Cardiac muscle cell (in vitro differentiated cells and primary cell): ENCODE measurements around the gene NPDC1. TPM values are rescaled to one million over a fixed set of nuclear protein-coding genes. Genes with fewer than 3 reads are reported as not detected.

Experiments used
- DNase-seq, 2 donors: peaks; one replicate each; pipeline versions ENCODE4 v3.0.0 to v3.0.0-alpha.2; 2010 to 2017; ENCODE audit warnings: low read depth in 1 of 2, low spot score in 1 of 2
- H3K27ac ChIP-seq: fragments of 200-600 bp; sonication (generic); 2 replicates; pipeline ENCODE4 v1.5.1; 2016
- H3K27me3 ChIP-seq: fragments of 200-600 bp; sonication (generic); 2 replicates; pipeline ENCODE4 v1.6.0; 2016; ENCODE audit warnings: control low read depth
- H3K36me3 ChIP-seq: fragments of 200-600 bp; sonication (generic); 2 replicates; pipeline ENCODE4 v1.5.1; 2016; ENCODE audit warnings: control low read depth
- H3K4me1 ChIP-seq: fragments of 200-600 bp; sonication (generic); 2 replicates; pipeline ENCODE4 v1.8.1; 2017; ENCODE audit warnings: low read depth, mild to moderate bottlenecking, mixed run types
- H3K4me3 ChIP-seq: fragments of 200-600 bp; sonication (generic); 2 replicates; pipeline ENCODE4 v1.5.1; 2016; ENCODE audit warnings: mild to moderate bottlenecking
- H3K9me3 ChIP-seq: fragments of 200-600 bp; sonication (generic); 2 replicates; pipeline ENCODE4 v1.5.1; 2017; ENCODE audit warnings: low read depth, mild to moderate bottlenecking, control low read depth
- CTCF ChIP-seq: IDR thresholded peaks from 2 replicates; pipeline ENCODE4 v1.5.1; 2012; ENCODE audit warnings: low read depth, mild to moderate bottlenecking, low read length
- polyA plus RNA-seq: library from polyadenylated mRNA; unstranded; fragments of >200 nt; fragmentation: Nextera tagmentation; extraction: Ambion mirVana; gene quantifications from 2 replicates; pipeline ENCODE4 v1.2.1, GENCODE V29; 2016
- total RNA-seq: library from RNA; depleted of rRNA; stranded (reverse); fragments of >200 nt; gene quantifications from 2 replicates; pipeline ENCODE4 v1.2.3, GENCODE V29; 2016

Gene NPDC1
- total and polyA plus RNA-seq, 2 experiments from 2014 or later = 65.1 to 94.9 TPM

- Histone ChIP-seq H3K36me3 (no peaks in the 10 kb centered on the region), H3K27ac (no peak overlapping the region), H3K9me3 (no peaks in the 10 kb centered on the region), H3K4me1 (peaks cover 5% of the 10 kb centered on the region), H3K4me3 (no peak overlapping the region), H3K27me3 (no peaks in the 10 kb centered on the region)
- no peak for TF ChIP-seq CTCF
- no peak for DNase-seq
Measured at GRCh38 chr9:137030006-137030405, 16.0 kb downstream of the NPDC1 start.

DNA sequence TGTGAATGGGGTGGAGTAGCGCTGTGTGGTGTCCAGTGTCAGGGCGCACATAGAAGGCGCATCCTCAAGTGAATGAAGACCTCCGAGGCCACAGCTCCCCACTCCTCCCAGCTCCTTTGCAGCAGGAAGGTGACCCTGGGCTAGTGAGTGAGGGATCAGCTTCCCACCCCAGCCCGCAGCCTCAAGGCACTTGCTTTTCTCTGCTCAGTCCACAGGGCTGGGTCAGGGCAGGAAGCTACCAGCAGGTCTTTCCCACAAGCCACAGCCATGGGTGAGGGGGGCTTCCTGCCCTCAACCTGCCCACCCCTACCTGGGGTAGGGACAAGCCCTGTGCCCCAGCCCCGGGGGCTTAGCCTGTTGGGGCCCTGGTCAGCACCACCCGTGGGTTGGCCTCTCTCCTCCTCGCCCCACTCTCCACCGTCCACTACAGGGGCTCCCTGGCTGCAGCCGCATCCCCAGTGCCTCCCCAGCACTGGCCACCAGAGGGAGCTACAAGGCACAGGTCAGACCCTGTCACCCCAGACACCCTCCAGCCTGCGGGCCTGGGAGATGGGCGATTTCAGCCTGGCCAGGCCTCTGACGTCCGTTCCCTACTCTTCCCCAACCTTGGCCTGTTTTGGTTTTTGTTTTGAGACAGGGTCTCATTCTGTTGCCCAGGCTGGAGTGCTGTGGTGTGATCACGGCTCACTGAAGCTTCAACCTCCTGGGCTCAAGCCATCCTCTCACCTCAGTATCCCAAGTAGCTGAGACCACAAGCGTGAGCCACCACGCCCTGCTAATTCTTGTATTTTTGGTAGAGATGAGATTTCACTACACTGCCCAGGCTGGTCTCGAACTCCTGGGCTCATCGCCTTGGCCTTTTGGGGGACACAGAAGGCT, 16.7 kb downstream of the NPDC1 start:
- Histone ChIP-seq H3K4me1 (peaks cover 5% of the 10 kb centered on the region), H3K9me3 (no peaks in the 10 kb centered on the region), H3K4me3 (peak overlapping the region; percentile 92), H3K36me3 (no peaks in the 10 kb centered on the region), H3K27me3 (no peaks in the 10 kb centered on the region), H3K27ac (no peak overlapping the region)
- peak; percentile 67 to 82 for DNase-seq
- TF ChIP-seq CTCF = peak; percentile 91

DNA sequence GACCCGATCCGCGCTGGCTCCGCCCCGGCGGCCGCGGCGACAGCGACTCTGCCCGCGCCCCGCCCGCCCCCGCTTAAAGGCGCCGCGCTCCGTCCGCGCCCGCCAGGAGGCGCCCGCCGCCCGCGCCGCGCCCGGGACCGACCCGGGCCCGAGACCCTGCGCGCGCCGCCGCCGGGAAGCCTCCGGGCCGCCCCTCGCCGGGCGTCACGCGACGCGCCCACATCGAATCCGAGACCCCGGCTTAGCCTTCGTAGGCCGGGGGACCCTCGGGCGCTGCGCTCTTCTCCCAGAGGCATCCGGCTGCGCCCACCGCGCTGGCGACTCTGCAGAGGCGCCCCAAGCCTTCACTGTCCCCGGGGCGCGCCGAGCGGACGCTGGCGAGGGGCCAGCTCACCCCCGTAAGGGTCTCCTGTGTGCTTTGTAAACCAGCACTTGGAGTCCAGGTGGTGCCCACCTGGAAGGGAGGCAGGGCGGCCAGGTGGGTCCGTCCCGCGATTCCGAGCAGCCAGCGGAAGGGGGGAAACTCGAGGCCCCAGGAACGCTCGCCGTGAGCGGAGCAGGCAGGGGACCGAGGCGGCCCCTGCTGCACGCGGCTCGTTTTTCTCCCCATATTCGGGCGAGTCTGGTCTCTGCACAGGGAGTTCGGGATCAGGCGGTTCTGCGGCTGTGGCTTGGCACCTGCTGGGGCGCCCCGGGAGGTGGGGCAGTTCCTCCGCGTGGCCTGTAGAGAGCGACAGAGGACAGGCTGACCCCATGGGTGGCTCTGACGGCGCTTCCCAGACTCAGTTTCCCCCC, 17.5 kb downstream of the NPDC1 start:
- peaks cover 5% of the 10 kb centered on the region for H3K4me1 ChIP-seq
- no peaks in the 10 kb centered on the region for H3K27me3 ChIP-seq
- DNase-seq = peak; percentile 30 to 89
- no peaks in the 10 kb centered on the region for H3K36me3 ChIP-seq
- no peaks in the 10 kb centered on the region for H3K9me3 ChIP-seq
- peak; percentile 19 for TF ChIP-seq CTCF
- no peak overlapping the region for H3K27ac ChIP-seq
- H3K4me3 ChIP-seq = peak overlapping the region; percentile 92

GRCh38 chr9:137027369-137028262, 18.4 kb downstream of the NPDC1 start, which contains the start of gene ABCA2:
Gene ABCA2, minus strand, starts transcription at chr9:137028237. Its CDS starts 97 bp downstream, at chr9:137028140.
- TF ChIP-seq CTCF = no peak
- Histone ChIP-seq H3K27me3 (no peaks in the 10 kb centered on the region), H3K36me3 (no peaks in the 10 kb centered on the region), H3K27ac (no peak within 1 kb of the TSS), H3K9me3 (no peaks in the 10 kb centered on the region), H3K4me1 (peaks cover 5% of the 10 kb centered on the region), H3K4me3 (peak within 1 kb of the TSS; percentile 92)
- DNase-seq = peak; percentile 20 to 64

GRCh38 chr9:137026828-137027227, 19.1 kb downstream of the NPDC1 start:
- H3K4me3 ChIP-seq = no peak overlapping the region
- H3K9me3 ChIP-seq = no peaks in the 10 kb centered on the region
- H3K36me3 ChIP-seq = no peaks in the 10 kb centered on the region
- H3K27ac ChIP-seq = no peak overlapping the region
- H3K27me3 ChIP-seq = no peaks in the 10 kb centered on the region
- TF ChIP-seq CTCF = no peak
- H3K4me1 ChIP-seq = peaks cover 5% of the 10 kb centered on the region
- DNase-seq = no peak
